Fibroblast of lung (primary cell): ENCODE data around the gene TLCD3B.
"Not testable (repeated sequence)": the region's sequence is repeated elsewhere in the genome, so short reads cannot be mapped to it uniquely, and the experiment has no call there.

ENCODE experiments used
- EZH2 ChIP-seq: IDR thresholded peaks from 2 replicates; pipeline ENCODE4 v1.5.1; 2012; ENCODE audit warnings: low read length, control low read depth, mild to moderate bottlenecking; ENCODE audit errors: missing control alignments
- TF ChIP-seq, protein P1 (sequence below), 2 donors: IDR thresholded peaks in 1 of 2; conservative IDR thresholded peaks in 1 of 2; 1 replicate in 1 of 2; 2 replicates in 1 of 2; pipeline ENCODE4 v1.5.1; 2011 to 2012; ENCODE audit warnings: low read length in 2 of 2, control low read depth in 1 of 2, inconsistent platforms in 1 of 2, low read depth in 1 of 2, mild to moderate bottlenecking in 1 of 2

DNA sequence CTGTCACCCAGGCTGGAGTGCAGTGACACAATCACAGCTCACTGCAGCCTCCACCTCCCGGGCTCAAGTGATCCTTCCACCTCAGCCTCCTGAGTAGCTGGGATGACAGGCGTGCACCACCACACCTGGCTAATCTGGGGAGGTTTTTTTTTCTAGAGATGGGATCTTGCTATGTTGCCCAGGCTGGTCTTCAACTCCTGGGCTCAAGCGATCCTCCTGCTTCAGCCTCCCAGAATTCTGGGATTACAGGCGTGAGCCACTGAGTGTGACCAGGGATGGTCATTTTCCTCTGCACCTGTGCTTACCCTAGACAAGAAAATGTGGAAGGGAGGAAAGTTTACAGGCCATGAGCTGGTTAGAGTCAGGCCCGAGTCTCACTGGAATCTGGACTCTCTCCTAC, 9.6 kb upstream of the TLCD3B start:
- TF ChIP-seq, protein P1, sequence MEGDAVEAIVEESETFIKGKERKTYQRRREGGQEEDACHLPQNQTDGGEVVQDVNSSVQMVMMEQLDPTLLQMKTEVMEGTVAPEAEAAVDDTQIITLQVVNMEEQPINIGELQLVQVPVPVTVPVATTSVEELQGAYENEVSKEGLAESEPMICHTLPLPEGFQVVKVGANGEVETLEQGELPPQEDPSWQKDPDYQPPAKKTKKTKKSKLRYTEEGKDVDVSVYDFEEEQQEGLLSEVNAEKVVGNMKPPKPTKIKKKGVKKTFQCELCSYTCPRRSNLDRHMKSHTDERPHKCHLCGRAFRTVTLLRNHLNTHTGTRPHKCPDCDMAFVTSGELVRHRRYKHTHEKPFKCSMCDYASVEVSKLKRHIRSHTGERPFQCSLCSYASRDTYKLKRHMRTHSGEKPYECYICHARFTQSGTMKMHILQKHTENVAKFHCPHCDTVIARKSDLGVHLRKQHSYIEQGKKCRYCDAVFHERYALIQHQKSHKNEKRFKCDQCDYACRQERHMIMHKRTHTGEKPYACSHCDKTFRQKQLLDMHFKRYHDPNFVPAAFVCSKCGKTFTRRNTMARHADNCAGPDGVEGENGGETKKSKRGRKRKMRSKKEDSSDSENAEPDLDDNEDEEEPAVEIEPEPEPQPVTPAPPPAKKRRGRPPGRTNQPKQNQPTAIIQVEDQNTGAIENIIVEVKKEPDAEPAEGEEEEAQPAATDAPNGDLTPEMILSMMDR (conservative IDR thresholded peaks at IDR 0.05 in 1 of 2, IDR thresholded peaks at IDR 0.05 in 1 of 2; ENCODE audit: low read depth in 1 of 2, low read length in 2 of 2): not testable (repeated sequence)
- TF ChIP-seq EZH2: not testable (repeated sequence)
